Stimulated activated naive CD8-positive, alpha-beta T cell treated with anti-CD3 and anti-CD28 coated beads, Interleukin-15, Interleukin-2, amounts not matched to agents 100 ng/mL and 50 ng/mL, for 24 hours (primary cell): Measurements from ENCODE around the gene EPN1.
"Not testable (repeated sequence)": the region's sequence is repeated elsewhere in the genome, so short reads cannot be mapped to it uniquely, and the experiment has no call there.

Experiments used
- H3K27ac Mint-ChIP-seq: one replicate; pipeline ENCODE4 v1.8.0; 2021; ENCODE audit warnings: mild to moderate bottlenecking, mixed read lengths
- H3K27me3 Mint-ChIP-seq: one replicate; pipeline ENCODE4 v1.8.0; 2021; ENCODE audit warnings: mixed read lengths
- H3K36me3 Mint-ChIP-seq: one replicate; pipeline ENCODE4 v1.8.0; 2021; ENCODE audit warnings: low read depth, mixed read lengths
- H3K4me1 Mint-ChIP-seq: one replicate; pipeline ENCODE4 v1.8.0; 2021; ENCODE audit warnings: low read depth, mixed read lengths
- H3K4me3 Mint-ChIP-seq: one replicate; pipeline ENCODE4 v1.8.0; 2021; ENCODE audit warnings: mild to moderate bottlenecking, mixed read lengths
- H3K9me3 Mint-ChIP-seq: one replicate; pipeline ENCODE4 v1.8.0; 2021; ENCODE audit warnings: mixed read lengths

The EPN1 gene

GRCh38 chr19:55697698-55698097, 22.7 kb downstream of the EPN1 start:
- no peak overlapping the region for H3K27ac Mint-ChIP-seq
- peaks cover 44% of the 10 kb centered on the region for H3K36me3 Mint-ChIP-seq
- no peaks in the 10 kb centered on the region for H3K27me3 Mint-ChIP-seq
- no peaks in the 10 kb centered on the region for H3K4me1 Mint-ChIP-seq
- no peaks in the 10 kb centered on the region for H3K9me3 Mint-ChIP-seq
- no peak overlapping the region for H3K4me3 Mint-ChIP-seq

GRCh38 chr19:55698256-55698655, 23.2 kb downstream of the EPN1 start:
- no peaks in the 10 kb centered on the region for H3K27me3 Mint-ChIP-seq
- H3K9me3 Mint-ChIP-seq, result no peaks in the 10 kb centered on the region

DNA sequence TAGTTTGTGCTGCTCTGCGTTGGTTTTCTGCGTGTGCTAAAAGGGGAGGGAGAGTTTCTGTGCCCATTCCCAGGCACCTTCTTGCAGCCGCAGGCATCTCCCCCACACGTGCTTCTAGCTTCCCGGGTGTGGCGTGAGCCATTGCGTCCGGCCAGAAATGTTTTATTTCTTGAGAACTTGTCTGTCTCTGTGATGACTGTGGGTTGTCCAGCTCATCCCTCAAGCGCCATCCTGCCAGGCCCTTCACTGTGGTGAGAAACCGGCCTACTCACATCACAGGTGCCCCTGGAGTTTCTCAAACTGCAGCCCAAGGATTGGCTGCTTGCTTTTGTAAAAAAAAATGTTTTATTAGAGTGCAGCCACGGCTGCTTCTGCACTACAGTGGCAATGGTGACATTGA, 24.2 kb downstream of the EPN1 start:
- H3K9me3 Mint-ChIP-seq, result no peaks in the 10 kb centered on the region
- no peak overlapping the region for H3K4me3 Mint-ChIP-seq
- no peak overlapping the region for H3K27ac Mint-ChIP-seq
- no peaks in the 10 kb centered on the region for H3K4me1 Mint-ChIP-seq
- H3K27me3 Mint-ChIP-seq, result no peaks in the 10 kb centered on the region
- H3K36me3 Mint-ChIP-seq, result peaks cover 42% of the 10 kb centered on the region

More at GRCh38 chr19:55698256-55698655, 23.2 kb downstream of the EPN1 start:
- peaks cover 43% of the 10 kb centered on the region for H3K36me3 Mint-ChIP-seq
- H3K27ac Mint-ChIP-seq, result no peak overlapping the region
- no peaks in the 10 kb centered on the region for H3K4me1 Mint-ChIP-seq
- no peak overlapping the region for H3K4me3 Mint-ChIP-seq

DNA sequence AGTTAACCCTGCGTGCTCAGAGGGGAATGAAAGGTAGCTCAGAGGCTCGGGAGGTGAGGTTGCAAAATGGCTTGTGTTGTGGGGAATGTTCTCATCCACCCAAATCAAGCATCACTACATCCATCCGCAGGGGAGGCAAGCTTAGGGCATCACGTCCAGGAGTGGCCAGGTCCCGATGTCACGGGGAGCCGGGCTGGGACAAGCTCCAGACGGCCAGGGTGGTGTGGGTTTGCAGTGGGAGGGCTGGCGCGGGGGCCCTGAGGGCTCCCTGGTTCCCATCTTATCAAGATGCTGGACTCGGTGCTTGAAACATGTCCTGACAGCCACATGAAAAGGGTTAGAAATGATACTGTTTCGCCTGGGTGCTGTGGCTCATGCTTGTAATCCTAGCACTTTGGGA, 25.8 kb downstream of the EPN1 start:
- Mint-ChIP-seq H3K4me1 (no peaks in the 10 kb centered on the region), H3K27me3 (no peaks in the 10 kb centered on the region), H3K27ac (no peak overlapping the region), H3K4me3 (no peak overlapping the region), H3K9me3 (no peaks in the 10 kb centered on the region), H3K36me3 (peaks cover 51% of the 10 kb centered on the region)

DNA sequence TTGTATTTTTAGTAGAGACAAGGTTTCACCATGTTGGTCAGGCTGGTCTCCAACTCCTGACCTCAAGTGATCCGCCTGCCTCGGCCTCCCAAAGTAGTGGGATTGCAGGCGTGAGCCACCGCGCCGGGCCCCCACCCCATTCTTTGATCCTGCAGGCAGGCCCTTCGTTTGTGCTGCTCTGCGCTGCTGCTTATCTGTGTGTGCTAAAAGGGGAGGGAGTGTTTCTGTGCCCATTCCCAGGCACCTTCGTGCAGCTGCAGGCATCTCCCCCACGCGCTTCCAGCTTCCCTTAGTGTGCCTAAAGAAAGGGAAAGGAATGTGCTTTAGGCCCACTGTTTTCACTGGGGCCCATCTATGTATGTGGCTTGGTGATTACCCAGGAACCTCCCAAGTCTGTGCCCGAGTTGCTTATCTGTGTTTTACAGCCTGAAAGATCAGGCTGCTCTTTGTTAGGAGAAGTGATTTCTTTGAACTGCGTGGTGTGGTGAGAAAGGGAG, 27.2 kb downstream of the EPN1 start:
- Mint-ChIP-seq H3K36me3 (peaks cover 50% of the 10 kb centered on the region), H3K27me3 (no peaks in the 10 kb centered on the region), H3K4me1 (no peaks in the 10 kb centered on the region), H3K9me3 (no peaks in the 10 kb centered on the region), H3K4me3 (no peak overlapping the region), H3K27ac (no peak overlapping the region)

- no peaks in the 10 kb centered on the region for H3K4me1 Mint-ChIP-seq
- H3K9me3 Mint-ChIP-seq, result no peaks in the 10 kb centered on the region
- peaks cover 41% of the 10 kb centered on the region for H3K36me3 Mint-ChIP-seq
- H3K4me3 Mint-ChIP-seq, result no peak overlapping the region
- no peak overlapping the region for H3K27ac Mint-ChIP-seq
- H3K27me3 Mint-ChIP-seq, result no peaks in the 10 kb centered on the region
Measured at GRCh38 chr19:55703790-55704215, 28.8 kb downstream of the EPN1 start.

GRCh38 chr19:55704494-55705245, 29.6 kb downstream of the EPN1 start:
- Mint-ChIP-seq H3K27ac (no peak overlapping the region), H3K4me3 (no peak overlapping the region), H3K36me3 (peaks cover 34% of the 10 kb centered on the region), H3K9me3 (no peaks in the 10 kb centered on the region), H3K27me3 (no peaks in the 10 kb centered on the region), H3K4me1 (no peaks in the 10 kb centered on the region)

DNA sequence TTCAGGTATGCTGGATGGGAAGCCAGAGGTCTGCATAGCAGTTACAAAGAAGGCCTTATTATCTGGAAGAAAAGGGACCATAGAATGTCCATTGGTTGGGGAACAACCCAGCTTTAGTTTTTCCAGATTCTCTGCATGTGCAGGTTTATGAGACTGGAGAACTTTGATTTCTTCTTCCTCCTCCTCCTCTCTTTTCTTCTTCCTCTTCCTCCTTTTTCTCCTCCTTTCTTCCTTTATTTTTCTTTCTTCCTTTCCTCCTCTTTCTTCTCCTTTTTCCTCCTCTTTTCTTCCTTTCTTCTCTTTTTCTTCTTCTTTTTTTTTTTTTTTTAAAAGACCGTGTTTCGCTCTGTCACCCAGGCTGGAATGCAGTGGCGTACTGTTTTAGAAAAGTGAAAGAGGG, 30.9 kb downstream of the EPN1 start:
- no peak overlapping the region for H3K4me3 Mint-ChIP-seq
- no peaks in the 10 kb centered on the region for H3K27me3 Mint-ChIP-seq
- peaks cover 29% of the 10 kb centered on the region for H3K36me3 Mint-ChIP-seq
- H3K9me3 Mint-ChIP-seq, result no peaks in the 10 kb centered on the region
- no peaks in the 10 kb centered on the region for H3K4me1 Mint-ChIP-seq
- no peak overlapping the region for H3K27ac Mint-ChIP-seq

DNA sequence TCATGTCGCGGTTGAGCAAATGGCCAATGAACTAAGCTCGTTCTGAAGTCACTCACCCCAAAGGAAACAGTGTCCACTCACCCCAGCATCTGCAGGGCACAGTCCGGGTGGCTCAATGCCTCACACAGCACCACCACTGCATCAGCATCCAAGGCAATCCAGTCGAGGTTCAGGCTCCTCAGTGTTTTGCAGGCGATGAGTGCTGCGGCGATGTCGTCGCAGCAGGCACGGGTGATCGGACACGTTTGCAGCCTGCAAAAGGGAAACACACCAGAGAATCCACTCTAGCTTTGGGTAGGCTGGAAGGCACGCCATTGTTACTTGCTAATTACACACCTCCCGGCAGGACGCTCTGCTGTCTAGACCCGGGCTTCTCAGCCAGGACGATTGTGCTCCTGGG, 36.7 kb downstream of the EPN1 start:
- H3K27me3 Mint-ChIP-seq, result no peaks in the 10 kb centered on the region
- H3K27ac Mint-ChIP-seq, result no peak overlapping the region
- no peaks in the 10 kb centered on the region for H3K9me3 Mint-ChIP-seq
- H3K36me3 Mint-ChIP-seq, result no peaks in the 10 kb centered on the region
- H3K4me1 Mint-ChIP-seq, result no peaks in the 10 kb centered on the region
- no peak overlapping the region for H3K4me3 Mint-ChIP-seq

GRCh38 chr19:55712804-55713631, 38.0 kb downstream of the EPN1 start:
- no peaks in the 10 kb centered on the region for H3K36me3 Mint-ChIP-seq
- H3K4me1 Mint-ChIP-seq, result no peaks in the 10 kb centered on the region
- no peak overlapping the region for H3K4me3 Mint-ChIP-seq
- peaks cover 9% of the 10 kb centered on the region for H3K27me3 Mint-ChIP-seq
- no peaks in the 10 kb centered on the region for H3K9me3 Mint-ChIP-seq
- H3K27ac Mint-ChIP-seq, result no peak overlapping the region

DNA sequence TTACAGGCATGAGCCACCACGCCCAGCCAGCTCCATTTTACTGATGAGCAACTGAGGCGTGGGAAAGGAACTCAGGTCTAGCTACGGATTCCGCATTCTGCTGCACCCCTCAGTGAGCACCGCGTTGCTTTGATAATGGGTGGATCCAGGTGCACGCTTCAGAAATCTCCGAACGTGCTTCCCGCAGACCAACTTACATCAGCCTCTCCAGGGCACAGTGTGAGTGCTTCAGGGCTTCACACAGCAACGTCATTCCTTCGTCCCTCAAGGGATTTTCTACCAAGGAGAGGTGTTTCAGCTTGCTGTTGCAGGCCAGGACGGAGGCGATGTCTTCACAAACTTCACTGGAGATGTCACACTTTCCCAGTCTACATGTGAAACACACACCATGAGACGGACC, 41.5 kb downstream of the EPN1 start:
- Mint-ChIP-seq H3K9me3 (peaks cover 13% of the 10 kb centered on the region), H3K27ac (no peak overlapping the region), H3K4me1 (no peaks in the 10 kb centered on the region), H3K27me3 (peaks cover 34% of the 10 kb centered on the region), H3K4me3 (no peak overlapping the region), H3K36me3 (peaks cover 4% of the 10 kb centered on the region)

DNA sequence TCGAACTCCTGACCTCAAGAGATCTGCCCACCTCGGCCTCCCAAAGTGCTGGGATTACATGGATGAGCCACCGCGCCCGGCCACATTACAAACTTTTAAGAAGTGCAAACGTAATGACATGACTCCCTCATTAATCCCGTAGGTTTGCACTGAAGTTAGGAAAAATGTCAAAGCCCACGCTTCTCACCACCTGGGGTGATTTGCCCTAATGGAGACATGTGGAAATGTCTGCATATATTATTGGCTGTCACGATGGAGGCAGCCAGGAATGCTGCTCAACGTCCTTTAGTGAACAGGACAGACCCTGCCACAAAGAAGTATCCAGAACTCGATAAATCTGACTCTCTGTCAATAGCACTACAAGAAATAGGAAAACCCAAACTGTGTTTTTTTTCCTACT, 42.2 kb downstream of the EPN1 start:
- H3K27me3 Mint-ChIP-seq, result peaks cover 42% of the 10 kb centered on the region
- H3K9me3 Mint-ChIP-seq, result peaks cover 20% of the 10 kb centered on the region

GRCh38 chr19:55717879-55718711, 43.1 kb downstream of the EPN1 start:
- H3K4me3 Mint-ChIP-seq, H3K4me1 Mint-ChIP-seq, H3K27ac Mint-ChIP-seq, H3K36me3 Mint-ChIP-seq: not testable (repeated sequence)
- Mint-ChIP-seq H3K9me3 (peaks cover 25% of the 10 kb centered on the region), H3K27me3 (peaks cover 47% of the 10 kb centered on the region)

More for the DNA sequence above, 42.2 kb downstream of the EPN1 start:
- Mint-ChIP-seq H3K36me3 (peaks cover 4% of the 10 kb centered on the region), H3K4me3 (no peak overlapping the region), H3K4me1 (no peaks in the 10 kb centered on the region), H3K27ac (no peak overlapping the region)

GRCh38 chr19:55720214-55720746, 45.3 kb downstream of the EPN1 start:
- Mint-ChIP-seq H3K27me3 (peaks cover 48% of the 10 kb centered on the region), H3K9me3 (peaks cover 25% of the 10 kb centered on the region), H3K4me3 (no peak overlapping the region), H3K4me1 (no peaks in the 10 kb centered on the region), H3K27ac (no peak overlapping the region), H3K36me3 (peaks cover 4% of the 10 kb centered on the region)
